Astrocyte (in vitro differentiated cells and primary cell): ENCODE data around the gene TRIM52. TPM values are rescaled to one million over a fixed set of nuclear protein-coding genes. Genes with fewer than 3 reads are reported as not detected.
"Not testable (repeated sequence)": the region's sequence is repeated elsewhere in the genome, so short reads cannot be mapped to it uniquely, and the experiment has no call there.

Source experiments
- DNase-seq: peaks from one replicate; pipeline ENCODE4 v3.0.0-alpha.2; 2010; ENCODE audit warnings: low read depth
- FAIRE-seq: peaks from 2 replicates; lab custom pipeline; 2011; peaks lifted over from hg19 to GRCh38; lab: Jason Lieb, UNC
- H2AFZ ChIP-seq: 2 replicates; pipeline ENCODE4 v1.6.0; 2012; ENCODE audit warnings: low read depth, low read length, inconsistent platforms
- H3K27ac ChIP-seq: 2 replicates; pipeline ENCODE4 v1.5.1; 2011; ENCODE audit warnings: low read depth, low read length, inconsistent platforms
- H3K27me3 ChIP-seq: 2 replicates; pipeline ENCODE4 v1.6.0; 2011; ENCODE audit warnings: low read length, inconsistent platforms; ENCODE audit not compliant: insufficient read depth
- H3K36me3 ChIP-seq: 2 replicates; pipeline ENCODE4 v1.5.1; 2011; ENCODE audit warnings: low read length, inconsistent platforms; ENCODE audit not compliant: insufficient read depth
- H3K4me1 ChIP-seq: 2 replicates; pipeline ENCODE4 v1.5.1; 2011; ENCODE audit warnings: low read length, inconsistent platforms; ENCODE audit not compliant: insufficient read depth
- H3K4me2 ChIP-seq: 2 replicates; pipeline ENCODE4 v1.6.0; 2012; ENCODE audit warnings: low read length, inconsistent platforms
- H3K4me3 ChIP-seq: 2 replicates; pipeline ENCODE4 v1.5.1; 2011; ENCODE audit warnings: low read depth, mild to moderate bottlenecking, low read length, inconsistent platforms; ENCODE audit not compliant: insufficient read depth
- H3K79me2 ChIP-seq: 2 replicates; pipeline ENCODE4 v1.6.0; 2012; ENCODE audit warnings: mild to moderate bottlenecking, low read length, inconsistent platforms; ENCODE audit not compliant: insufficient read depth
- H3K9ac ChIP-seq: 2 replicates; pipeline ENCODE4 v1.6.0; 2012; ENCODE audit warnings: mild to moderate bottlenecking, low read length, inconsistent platforms
- H3K9me3 ChIP-seq: 2 replicates; pipeline ENCODE4 v1.5.1; 2012; ENCODE audit warnings: low read depth, mild to moderate bottlenecking, low read length, inconsistent platforms; ENCODE audit not compliant: insufficient read depth
- H4K20me1 ChIP-seq: 2 replicates; pipeline ENCODE4 v1.6.0; 2012; ENCODE audit warnings: low read length, inconsistent platforms; ENCODE audit not compliant: insufficient read depth
- H3K27ac Mint-ChIP-seq: one replicate; pipeline ENCODE4 v1.8.0; 2021; ENCODE audit warnings: mild to moderate bottlenecking, mixed read lengths; ENCODE audit not compliant: unreplicated experiment
- H3K27me3 Mint-ChIP-seq: one replicate; pipeline ENCODE4 v1.8.0; 2021; ENCODE audit warnings: low read depth, mixed read lengths; ENCODE audit not compliant: unreplicated experiment
- H3K36me3 Mint-ChIP-seq: one replicate; pipeline ENCODE4 v1.8.0; 2021; ENCODE audit warnings: low read depth, mixed read lengths; ENCODE audit not compliant: unreplicated experiment
- H3K4me1 Mint-ChIP-seq: one replicate; pipeline ENCODE4 v1.8.0; 2021; ENCODE audit warnings: low read depth, mixed read lengths; ENCODE audit not compliant: unreplicated experiment
- H3K4me3 Mint-ChIP-seq: one replicate; pipeline ENCODE4 v1.8.0; 2021; ENCODE audit warnings: mild to moderate bottlenecking, moderate library complexity, mixed read lengths; ENCODE audit not compliant: unreplicated experiment
- H3K9me3 Mint-ChIP-seq: one replicate; pipeline ENCODE4 v1.8.0; 2021; ENCODE audit warnings: mild to moderate bottlenecking, mixed read lengths; ENCODE audit not compliant: unreplicated experiment
- CTCF ChIP-seq: IDR thresholded peaks from 2 replicates; pipeline ENCODE4 v1.5.1; 2011; ENCODE audit warnings: low read depth, mild to moderate bottlenecking, inconsistent platforms, low read length, moderate library complexity; ENCODE audit not compliant: insufficient read depth
- EZH2 ChIP-seq: IDR thresholded peaks from 2 replicates; pipeline ENCODE4 v1.6.1; 2012; ENCODE audit warnings: mild to moderate bottlenecking, low read length, inconsistent platforms; ENCODE audit not compliant: insufficient read depth
- total RNA-seq: library from RNA; stranded (reverse); gene quantifications from 2 replicates; pipeline ENCODE4 v1.2.1, GENCODE V29; 2021

TRIM52 gene
- total RNA-seq, 1 donor from 2014 or later: 6.5 TPM

- TF ChIP-seq CTCF (no peak), EZH2 (no peak)
- H3K4me3 Mint-ChIP-seq: no peak overlapping the region
- Histone ChIP-seq H3K4me2 (peak overlapping the region; percentile 75), H3K9me3 (no peaks in the 10 kb centered on the region), H3K36me3 (no peaks in the 10 kb centered on the region), H3K27me3 (peaks cover 5% of the 10 kb centered on the region), H3K79me2 (no peaks in the 10 kb centered on the region), H3K9ac (no peak overlapping the region), H3K4me1 (peaks cover 10% of the 10 kb centered on the region), H3K27ac (no peak overlapping the region), H2AFZ (peak overlapping the region; percentile 44), H4K20me1 (peaks cover 5% of the 10 kb centered on the region), H3K4me3 (peak overlapping the region; percentile 39)
- FAIRE-seq (no peak), DNase-seq (no peak)
- H3K27ac Mint-ChIP-seq: no peak overlapping the region
- peaks cover 4% of the 10 kb centered on the region for H3K4me1 Mint-ChIP-seq
- peaks cover 9% of the 10 kb centered on the region for H3K27me3 Mint-ChIP-seq
- no peaks in the 10 kb centered on the region for H3K36me3 Mint-ChIP-seq
- H3K9me3 Mint-ChIP-seq: no peaks in the 10 kb centered on the region
Measured at GRCh38 chr5:181215997-181216989, 44.6 kb downstream of the TRIM52 start.

- not testable (repeated sequence) for H2AFZ ChIP-seq, H3K27ac ChIP-seq, H3K36me3 ChIP-seq, H3K4me1 ChIP-seq, H3K27me3 Mint-ChIP-seq, H4K20me1 ChIP-seq, H3K4me3 Mint-ChIP-seq, H3K27me3 ChIP-seq, H3K9me3 ChIP-seq, H3K4me1 Mint-ChIP-seq, H3K9me3 Mint-ChIP-seq, H3K36me3 Mint-ChIP-seq, H3K4me2 ChIP-seq, H3K79me2 ChIP-seq, DNase-seq, H3K27ac Mint-ChIP-seq, H3K4me3 ChIP-seq, FAIRE-seq, H3K9ac ChIP-seq
Measured at GRCh38 chr5:181214249-181214648, 46.7 kb downstream of the TRIM52 start.

- H3K4me1 ChIP-seq: peaks cover 8% of the 10 kb centered on the region
- FAIRE-seq: no peak
- no peak for DNase-seq
- Mint-ChIP-seq H3K4me1 (peaks cover 4% of the 10 kb centered on the region), H3K27me3 (peaks cover 9% of the 10 kb centered on the region), H3K27ac (no peak overlapping the region), H3K36me3 (no peaks in the 10 kb centered on the region), H3K9me3 (no peaks in the 10 kb centered on the region), H3K4me3 (peak overlapping the region; percentile 24)
- no peak overlapping the region for H3K27ac ChIP-seq
- TF ChIP-seq CTCF (no peak), EZH2 (no peak)
- H3K4me3 ChIP-seq: no peak overlapping the region
- no peaks in the 10 kb centered on the region for H3K9me3 ChIP-seq
- no peak overlapping the region for H2AFZ ChIP-seq
- H3K27me3 ChIP-seq: peaks cover 8% of the 10 kb centered on the region
- H4K20me1 ChIP-seq: peaks cover 4% of the 10 kb centered on the region
- no peaks in the 10 kb centered on the region for H3K36me3 ChIP-seq
- no peak overlapping the region for H3K9ac ChIP-seq
- H3K4me2 ChIP-seq: no peak overlapping the region
- H3K79me2 ChIP-seq: no peaks in the 10 kb centered on the region
Measured at GRCh38 chr5:181212934-181213333, 48.0 kb downstream of the TRIM52 start.
